ENCODE results near the gene TMEM61.

Gene TMEM61

GRCh38 chr1:54985556-54985955, 5.1 kb downstream of the TMEM61 start:
- DNase-seq (ENCODE audit: low read depth, low spot score): no peak

GRCh38 chr1:54986025-54986424, 5.6 kb downstream of the TMEM61 start:
- DNase-seq (ENCODE audit: low read depth, low spot score): no peak

GRCh38 chr1:54986533-54986932, 6.1 kb downstream of the TMEM61 start:
- no peak for DNase-seq (ENCODE audit: low read depth, low spot score)

GRCh38 chr1:54987427-54987826, 7.0 kb downstream of the TMEM61 start:
- DNase-seq (ENCODE audit: low read depth, low spot score): no peak

GRCh38 chr1:54987919-54988705, 7.7 kb downstream of the TMEM61 start:
- no peak for DNase-seq (ENCODE audit: low read depth, low spot score)

GRCh38 chr1:54988975-54989374, 8.5 kb downstream of the TMEM61 start:
- no peak for DNase-seq (ENCODE audit: low read depth, low spot score)

GRCh38 chr1:54989473-54989872, 9.0 kb downstream of the TMEM61 start:
- no peak for DNase-seq (ENCODE audit: low read depth, low spot score)

GRCh38 chr1:54989968-54990810, 9.8 kb downstream of the TMEM61 start:
- DNase-seq (ENCODE audit: low read depth, low spot score): no peak

- no peak for DNase-seq (ENCODE audit: low read depth, low spot score)
Observed at GRCh38 chr1:54990916-54991315, 10.5 kb downstream of the TMEM61 start.

GRCh38 chr1:54991939-54992338, 11.5 kb downstream of the TMEM61 start:
- no peak for DNase-seq (ENCODE audit: low read depth, low spot score)

- no peak for DNase-seq (ENCODE audit: low read depth, low spot score)
Observed at GRCh38 chr1:54993140-54993539, 12.7 kb downstream of the TMEM61 start.

- no peak for DNase-seq (ENCODE audit: low read depth, low spot score)
Observed at GRCh38 chr1:54994355-54994990, 14.0 kb downstream of the TMEM61 start.

- DNase-seq (ENCODE audit: low read depth, low spot score): no peak
Observed at GRCh38 chr1:54995013-54995760, 14.8 kb downstream of the TMEM61 start.

- no peak for DNase-seq (ENCODE audit: low read depth, low spot score)
Observed at GRCh38 chr1:54995835-54996234, 15.4 kb downstream of the TMEM61 start.

GRCh38 chr1:54996359-54996868, 16.0 kb downstream of the TMEM61 start:
- DNase-seq (ENCODE audit: low read depth, low spot score): peak; percentile 39

GRCh38 chr1:54996869-54997710, 16.7 kb downstream of the TMEM61 start:
- DNase-seq (ENCODE audit: low read depth, low spot score): no peak

- DNase-seq (ENCODE audit: low read depth, low spot score): no peak
Observed at GRCh38 chr1:54997711-54997986, 17.2 kb downstream of the TMEM61 start.

- DNase-seq (ENCODE audit: low read depth, low spot score): no peak
Observed at GRCh38 chr1:54998100-54998499, 17.7 kb downstream of the TMEM61 start.

GRCh38 chr1:54998677-54999076, 18.2 kb downstream of the TMEM61 start, which contains the start of gene BSND:
BSND (plus strand) TSS chr1:54998933; CDS start chr1:54999187, 254 bp downstream.
- DNase-seq (ENCODE audit: low read depth, low spot score): no peak
